GM12878 (cell line): ENCODE results near the gene CNTNAP2. TPM values are rescaled to one million over a fixed set of nuclear protein-coding genes. Genes with fewer than 3 reads are reported as not detected.

Experiments
- BACH1 ChIP-seq: fragments of 450-650 bp; IDR thresholded peaks from 2 replicates; pipeline ENCODE4 v1.6.1; 2017; ENCODE audit warnings: mild to moderate bottlenecking, borderline replicate concordance
- CREB1 ChIP-seq: IDR thresholded peaks from 2 replicates; pipeline ENCODE4 v1.6.1; 2012; ENCODE audit warnings: low read depth, mild to moderate bottlenecking, inconsistent platforms
- EED ChIP-seq: sonication (generic); IDR thresholded peaks from 2 replicates; pipeline ENCODE4 v1.6.1; 2016; ENCODE audit warnings: antibody characterized with exemption, low read depth
- EZH2 ChIP-seq: IDR thresholded peaks from 2 replicates; pipeline ENCODE4 v1.6.1; 2012; ENCODE audit warnings: low read depth, mild to moderate bottlenecking, control low read depth, inconsistent platforms, low read length, borderline replicate concordance; ENCODE audit not compliant: control insufficient read depth
- HDAC2 ChIP-seq: fragments of 200-600 bp; sonication (generic); IDR thresholded peaks from 2 replicates; pipeline ENCODE4 v1.6.1; 2017
- RBBP5 ChIP-seq: fragments of 200-600 bp; sonication (generic); conservative IDR thresholded peaks from 2 replicates; pipeline ENCODE4 v1.6.1; 2016
- YBX1 ChIP-seq: fragments of 450-650 bp; IDR thresholded peaks from 2 replicates; pipeline ENCODE4 v1.6.1; 2016; ENCODE audit warnings: antibody characterized with exemption
- polyA plus RNA-seq, 11 experiments: library from polyadenylated mRNA; depleted of rRNA in 4 of 11; unstranded in 6 of 11; stranded (reverse) in 5 of 11; fragments of >200 nt; fragmentation: Nextera tagmentation in 4 of 11; fragmentation: Illumina TruSeq in 1 of 11; extraction: Ambion mirVana in 4 of 11; extraction: Trizol in 1 of 11; gene quantifications; 1 replicate in 1 of 11; 2 replicates in 10 of 11; pipeline versions ENCODE4 v1.2.1 to v1.2.3, GENCODE V29; 2011 to 2016; ENCODE audit warnings: inconsistent platforms in 2 of 11, missing spikeins in 2 of 11, low read depth in 1 of 11
- total RNA-seq, 4 experiments: library from RNA; depleted of rRNA in 3 of 4; stranded (reverse); fragments of >200 nt in 3 of 4; fragmentation: Illumina TruSeq in 1 of 4; extraction: Trizol in 1 of 4; gene quantifications; 2 replicates each; pipeline versions ENCODE4 v1.2.1 to v1.2.3, GENCODE V29; 2013 to 2021
- TF ChIP-seq, protein P1 (sequence below): IDR thresholded peaks from 2 replicates; pipeline ENCODE4 v1.6.1; 2011; ENCODE audit warnings: low read depth, low read length, improper control_type of control experiment, borderline replicate concordance
- TF ChIP-seq, protein P2 (sequence below): IDR thresholded peaks from 2 replicates; pipeline ENCODE4 v1.6.1; 2012; ENCODE audit warnings: mild to moderate bottlenecking, low read depth, low read length
- TF ChIP-seq, protein P3 (sequence below): IDR thresholded peaks from 2 replicates; pipeline ENCODE4 v1.6.1; 2012; ENCODE audit warnings: low read depth, low read length, improper control_type of control experiment

CNTNAP2 gene
- total and polyA plus RNA-seq, 10 of the 15 experiments (the other 5 are each of a cell fraction or from before 2014, with no cell fraction given), result 0.03 to 0.08 (median 0.03) TPM; not detected in 7

DNA sequence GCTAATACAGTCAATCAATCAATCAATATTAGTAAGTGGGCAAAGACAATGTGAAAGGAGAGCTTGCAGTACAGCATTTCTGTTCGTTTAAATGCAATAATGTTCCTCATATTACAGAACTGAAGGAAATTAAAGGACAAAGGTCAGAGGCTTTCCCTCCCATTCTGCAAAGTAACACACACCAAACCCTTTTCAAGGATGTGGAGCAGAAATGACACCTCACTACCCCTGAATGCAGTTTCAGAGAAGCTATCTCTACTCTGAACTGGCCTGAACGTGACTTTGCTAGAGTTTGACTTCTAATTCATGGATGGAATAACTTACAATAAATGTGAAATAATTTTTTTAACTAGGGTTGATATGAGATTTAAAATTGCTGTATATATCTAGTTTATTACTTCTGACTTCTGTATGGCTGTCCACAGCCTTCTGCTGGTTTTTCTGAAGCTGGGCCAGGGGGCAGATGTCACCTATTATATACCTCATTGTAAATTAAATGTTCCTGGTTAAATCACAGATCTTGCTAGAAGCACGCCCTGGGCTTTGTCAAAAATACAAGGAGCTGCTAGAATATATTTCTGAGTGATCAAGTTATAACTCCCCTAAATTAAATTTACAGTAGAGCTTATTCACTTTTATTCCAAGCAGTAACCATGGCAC lies 2317.1 kb downstream of the CNTNAP2 start (continued):
- TF ChIP-seq, protein P1, sequence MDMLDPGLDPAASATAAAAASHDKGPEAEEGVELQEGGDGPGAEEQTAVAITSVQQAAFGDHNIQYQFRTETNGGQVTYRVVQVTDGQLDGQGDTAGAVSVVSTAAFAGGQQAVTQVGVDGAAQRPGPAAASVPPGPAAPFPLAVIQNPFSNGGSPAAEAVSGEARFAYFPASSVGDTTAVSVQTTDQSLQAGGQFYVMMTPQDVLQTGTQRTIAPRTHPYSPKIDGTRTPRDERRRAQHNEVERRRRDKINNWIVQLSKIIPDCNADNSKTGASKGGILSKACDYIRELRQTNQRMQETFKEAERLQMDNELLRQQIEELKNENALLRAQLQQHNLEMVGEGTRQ, result no peak
- no peak for TF ChIP-seq EED
- TF ChIP-seq BACH1, result no peak
- no peak for TF ChIP-seq CREB1
- no peak for TF ChIP-seq HDAC2
- TF ChIP-seq, protein P2, sequence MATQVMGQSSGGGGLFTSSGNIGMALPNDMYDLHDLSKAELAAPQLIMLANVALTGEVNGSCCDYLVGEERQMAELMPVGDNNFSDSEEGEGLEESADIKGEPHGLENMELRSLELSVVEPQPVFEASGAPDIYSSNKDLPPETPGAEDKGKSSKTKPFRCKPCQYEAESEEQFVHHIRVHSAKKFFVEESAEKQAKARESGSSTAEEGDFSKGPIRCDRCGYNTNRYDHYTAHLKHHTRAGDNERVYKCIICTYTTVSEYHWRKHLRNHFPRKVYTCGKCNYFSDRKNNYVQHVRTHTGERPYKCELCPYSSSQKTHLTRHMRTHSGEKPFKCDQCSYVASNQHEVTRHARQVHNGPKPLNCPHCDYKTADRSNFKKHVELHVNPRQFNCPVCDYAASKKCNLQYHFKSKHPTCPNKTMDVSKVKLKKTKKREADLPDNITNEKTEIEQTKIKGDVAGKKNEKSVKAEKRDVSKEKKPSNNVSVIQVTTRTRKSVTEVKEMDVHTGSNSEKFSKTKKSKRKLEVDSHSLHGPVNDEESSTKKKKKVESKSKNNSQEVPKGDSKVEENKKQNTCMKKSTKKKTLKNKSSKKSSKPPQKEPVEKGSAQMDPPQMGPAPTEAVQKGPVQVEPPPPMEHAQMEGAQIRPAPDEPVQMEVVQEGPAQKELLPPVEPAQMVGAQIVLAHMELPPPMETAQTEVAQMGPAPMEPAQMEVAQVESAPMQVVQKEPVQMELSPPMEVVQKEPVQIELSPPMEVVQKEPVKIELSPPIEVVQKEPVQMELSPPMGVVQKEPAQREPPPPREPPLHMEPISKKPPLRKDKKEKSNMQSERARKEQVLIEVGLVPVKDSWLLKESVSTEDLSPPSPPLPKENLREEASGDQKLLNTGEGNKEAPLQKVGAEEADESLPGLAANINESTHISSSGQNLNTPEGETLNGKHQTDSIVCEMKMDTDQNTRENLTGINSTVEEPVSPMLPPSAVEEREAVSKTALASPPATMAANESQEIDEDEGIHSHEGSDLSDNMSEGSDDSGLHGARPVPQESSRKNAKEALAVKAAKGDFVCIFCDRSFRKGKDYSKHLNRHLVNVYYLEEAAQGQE, result no peak
- TF ChIP-seq, protein P3, sequence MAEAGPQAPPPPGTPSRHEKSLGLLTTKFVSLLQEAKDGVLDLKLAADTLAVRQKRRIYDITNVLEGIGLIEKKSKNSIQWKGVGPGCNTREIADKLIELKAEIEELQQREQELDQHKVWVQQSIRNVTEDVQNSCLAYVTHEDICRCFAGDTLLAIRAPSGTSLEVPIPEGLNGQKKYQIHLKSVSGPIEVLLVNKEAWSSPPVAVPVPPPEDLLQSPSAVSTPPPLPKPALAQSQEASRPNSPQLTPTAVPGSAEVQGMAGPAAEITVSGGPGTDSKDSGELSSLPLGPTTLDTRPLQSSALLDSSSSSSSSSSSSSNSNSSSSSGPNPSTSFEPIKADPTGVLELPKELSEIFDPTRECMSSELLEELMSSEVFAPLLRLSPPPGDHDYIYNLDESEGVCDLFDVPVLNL, result no peak
- TF ChIP-seq YBX1, result no peak
- TF ChIP-seq RBBP5, result no peak
- no peak for TF ChIP-seq EZH2
